ENCODE results near the gene SUSD2.
"Not testable (repeated sequence)": the region's sequence is repeated elsewhere in the genome, so short reads cannot be mapped to it uniquely, and the experiment has no call there.

- TF ChIP-seq, protein P1, sequence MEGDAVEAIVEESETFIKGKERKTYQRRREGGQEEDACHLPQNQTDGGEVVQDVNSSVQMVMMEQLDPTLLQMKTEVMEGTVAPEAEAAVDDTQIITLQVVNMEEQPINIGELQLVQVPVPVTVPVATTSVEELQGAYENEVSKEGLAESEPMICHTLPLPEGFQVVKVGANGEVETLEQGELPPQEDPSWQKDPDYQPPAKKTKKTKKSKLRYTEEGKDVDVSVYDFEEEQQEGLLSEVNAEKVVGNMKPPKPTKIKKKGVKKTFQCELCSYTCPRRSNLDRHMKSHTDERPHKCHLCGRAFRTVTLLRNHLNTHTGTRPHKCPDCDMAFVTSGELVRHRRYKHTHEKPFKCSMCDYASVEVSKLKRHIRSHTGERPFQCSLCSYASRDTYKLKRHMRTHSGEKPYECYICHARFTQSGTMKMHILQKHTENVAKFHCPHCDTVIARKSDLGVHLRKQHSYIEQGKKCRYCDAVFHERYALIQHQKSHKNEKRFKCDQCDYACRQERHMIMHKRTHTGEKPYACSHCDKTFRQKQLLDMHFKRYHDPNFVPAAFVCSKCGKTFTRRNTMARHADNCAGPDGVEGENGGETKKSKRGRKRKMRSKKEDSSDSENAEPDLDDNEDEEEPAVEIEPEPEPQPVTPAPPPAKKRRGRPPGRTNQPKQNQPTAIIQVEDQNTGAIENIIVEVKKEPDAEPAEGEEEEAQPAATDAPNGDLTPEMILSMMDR (IDR thresholded peaks at IDR 0.05) = not testable (repeated sequence)
- TF ChIP-seq, protein P2, sequence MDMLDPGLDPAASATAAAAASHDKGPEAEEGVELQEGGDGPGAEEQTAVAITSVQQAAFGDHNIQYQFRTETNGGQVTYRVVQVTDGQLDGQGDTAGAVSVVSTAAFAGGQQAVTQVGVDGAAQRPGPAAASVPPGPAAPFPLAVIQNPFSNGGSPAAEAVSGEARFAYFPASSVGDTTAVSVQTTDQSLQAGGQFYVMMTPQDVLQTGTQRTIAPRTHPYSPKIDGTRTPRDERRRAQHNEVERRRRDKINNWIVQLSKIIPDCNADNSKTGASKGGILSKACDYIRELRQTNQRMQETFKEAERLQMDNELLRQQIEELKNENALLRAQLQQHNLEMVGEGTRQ (CRISPR knock-in tag; IDR thresholded peaks at IDR 0.05) = not testable (repeated sequence)
- TF ChIP-seq, protein P3, sequence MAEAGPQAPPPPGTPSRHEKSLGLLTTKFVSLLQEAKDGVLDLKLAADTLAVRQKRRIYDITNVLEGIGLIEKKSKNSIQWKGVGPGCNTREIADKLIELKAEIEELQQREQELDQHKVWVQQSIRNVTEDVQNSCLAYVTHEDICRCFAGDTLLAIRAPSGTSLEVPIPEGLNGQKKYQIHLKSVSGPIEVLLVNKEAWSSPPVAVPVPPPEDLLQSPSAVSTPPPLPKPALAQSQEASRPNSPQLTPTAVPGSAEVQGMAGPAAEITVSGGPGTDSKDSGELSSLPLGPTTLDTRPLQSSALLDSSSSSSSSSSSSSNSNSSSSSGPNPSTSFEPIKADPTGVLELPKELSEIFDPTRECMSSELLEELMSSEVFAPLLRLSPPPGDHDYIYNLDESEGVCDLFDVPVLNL (CRISPR knock-in tag; IDR thresholded peaks at IDR 0.05; ENCODE audit: borderline replicate concordance, low read depth) = not testable (repeated sequence)
- TF ChIP-seq ARID4B (CRISPR knock-in tag; IDR thresholded peaks at IDR 0.05; ENCODE audit: borderline replicate concordance); TEAD1 (CRISPR knock-in tag; IDR thresholded peaks at IDR 0.05); ZNF121 (CRISPR knock-in tag; IDR thresholded peaks at IDR 0.05): not testable (repeated sequence)
- TF ChIP-seq, protein P4, sequence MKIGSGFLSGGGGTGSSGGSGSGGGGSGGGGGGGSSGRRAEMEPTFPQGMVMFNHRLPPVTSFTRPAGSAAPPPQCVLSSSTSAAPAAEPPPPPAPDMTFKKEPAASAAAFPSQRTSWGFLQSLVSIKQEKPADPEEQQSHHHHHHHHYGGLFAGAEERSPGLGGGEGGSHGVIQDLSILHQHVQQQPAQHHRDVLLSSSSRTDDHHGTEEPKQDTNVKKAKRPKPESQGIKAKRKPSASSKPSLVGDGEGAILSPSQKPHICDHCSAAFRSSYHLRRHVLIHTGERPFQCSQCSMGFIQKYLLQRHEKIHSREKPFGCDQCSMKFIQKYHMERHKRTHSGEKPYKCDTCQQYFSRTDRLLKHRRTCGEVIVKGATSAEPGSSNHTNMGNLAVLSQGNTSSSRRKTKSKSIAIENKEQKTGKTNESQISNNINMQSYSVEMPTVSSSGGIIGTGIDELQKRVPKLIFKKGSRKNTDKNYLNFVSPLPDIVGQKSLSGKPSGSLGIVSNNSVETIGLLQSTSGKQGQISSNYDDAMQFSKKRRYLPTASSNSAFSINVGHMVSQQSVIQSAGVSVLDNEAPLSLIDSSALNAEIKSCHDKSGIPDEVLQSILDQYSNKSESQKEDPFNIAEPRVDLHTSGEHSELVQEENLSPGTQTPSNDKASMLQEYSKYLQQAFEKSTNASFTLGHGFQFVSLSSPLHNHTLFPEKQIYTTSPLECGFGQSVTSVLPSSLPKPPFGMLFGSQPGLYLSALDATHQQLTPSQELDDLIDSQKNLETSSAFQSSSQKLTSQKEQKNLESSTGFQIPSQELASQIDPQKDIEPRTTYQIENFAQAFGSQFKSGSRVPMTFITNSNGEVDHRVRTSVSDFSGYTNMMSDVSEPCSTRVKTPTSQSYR (CRISPR knock-in tag; IDR thresholded peaks at IDR 0.05) = not testable (repeated sequence)
Measured at GRCh38 chr22:24210409-24210808, 29.1 kb downstream of the SUSD2 start.

All from WTC11 (cell line).